Activated naive CD8-positive, alpha-beta T cell (primary cell): ENCODE results near the gene TTLL8.

Source experiments
- H3K27ac Mint-ChIP-seq: one replicate; pipeline ENCODE4 v1.8.0; 2021; ENCODE audit warnings: mixed read lengths
- H3K27me3 Mint-ChIP-seq: one replicate; pipeline ENCODE4 v1.8.0; 2021; ENCODE audit warnings: mixed read lengths
- H3K36me3 Mint-ChIP-seq: one replicate; pipeline ENCODE4 v1.8.0; 2021; ENCODE audit warnings: mixed read lengths
- H3K4me1 Mint-ChIP-seq: one replicate; pipeline ENCODE4 v1.8.0; 2021; ENCODE audit warnings: low read depth, mixed read lengths
- H3K4me3 Mint-ChIP-seq: one replicate; pipeline ENCODE4 v1.8.0; 2021; ENCODE audit warnings: mild to moderate bottlenecking, mixed read lengths
- H3K9me3 Mint-ChIP-seq: one replicate; pipeline ENCODE4 v1.8.0; 2021; ENCODE audit warnings: low read depth, mixed read lengths

TTLL8 gene

DNA sequence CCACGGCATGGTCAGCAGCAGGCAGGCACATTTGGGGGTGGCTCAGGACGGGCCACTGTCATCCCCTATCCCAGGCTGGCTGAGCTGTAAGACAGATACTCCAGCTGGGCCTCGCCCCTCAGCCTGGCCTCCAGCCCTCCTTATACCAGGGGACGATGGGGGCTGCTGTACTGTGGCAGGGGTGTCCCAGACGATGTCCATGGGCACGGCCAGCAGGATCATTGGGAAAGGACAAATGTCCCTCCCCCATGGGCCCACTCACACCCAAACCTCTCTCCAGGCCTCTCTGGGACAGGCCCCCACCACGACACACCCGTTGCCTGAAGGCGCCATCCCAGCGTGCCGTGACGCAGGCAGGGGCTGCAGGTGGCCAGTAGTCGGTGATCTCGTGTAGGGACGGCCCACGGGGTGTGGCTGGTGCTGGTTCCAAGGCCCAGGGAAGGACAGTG, 44.0 kb downstream of the TTLL8 start:
- peak overlapping the region; percentile 10 for H3K4me3 Mint-ChIP-seq
- no peaks in the 10 kb centered on the region for H3K9me3 Mint-ChIP-seq
- H3K27ac Mint-ChIP-seq: no peak overlapping the region
- no peaks in the 10 kb centered on the region for H3K36me3 Mint-ChIP-seq
- H3K27me3 Mint-ChIP-seq: peaks cover 2% of the 10 kb centered on the region
- H3K4me1 Mint-ChIP-seq: peaks cover 18% of the 10 kb centered on the region

DNA sequence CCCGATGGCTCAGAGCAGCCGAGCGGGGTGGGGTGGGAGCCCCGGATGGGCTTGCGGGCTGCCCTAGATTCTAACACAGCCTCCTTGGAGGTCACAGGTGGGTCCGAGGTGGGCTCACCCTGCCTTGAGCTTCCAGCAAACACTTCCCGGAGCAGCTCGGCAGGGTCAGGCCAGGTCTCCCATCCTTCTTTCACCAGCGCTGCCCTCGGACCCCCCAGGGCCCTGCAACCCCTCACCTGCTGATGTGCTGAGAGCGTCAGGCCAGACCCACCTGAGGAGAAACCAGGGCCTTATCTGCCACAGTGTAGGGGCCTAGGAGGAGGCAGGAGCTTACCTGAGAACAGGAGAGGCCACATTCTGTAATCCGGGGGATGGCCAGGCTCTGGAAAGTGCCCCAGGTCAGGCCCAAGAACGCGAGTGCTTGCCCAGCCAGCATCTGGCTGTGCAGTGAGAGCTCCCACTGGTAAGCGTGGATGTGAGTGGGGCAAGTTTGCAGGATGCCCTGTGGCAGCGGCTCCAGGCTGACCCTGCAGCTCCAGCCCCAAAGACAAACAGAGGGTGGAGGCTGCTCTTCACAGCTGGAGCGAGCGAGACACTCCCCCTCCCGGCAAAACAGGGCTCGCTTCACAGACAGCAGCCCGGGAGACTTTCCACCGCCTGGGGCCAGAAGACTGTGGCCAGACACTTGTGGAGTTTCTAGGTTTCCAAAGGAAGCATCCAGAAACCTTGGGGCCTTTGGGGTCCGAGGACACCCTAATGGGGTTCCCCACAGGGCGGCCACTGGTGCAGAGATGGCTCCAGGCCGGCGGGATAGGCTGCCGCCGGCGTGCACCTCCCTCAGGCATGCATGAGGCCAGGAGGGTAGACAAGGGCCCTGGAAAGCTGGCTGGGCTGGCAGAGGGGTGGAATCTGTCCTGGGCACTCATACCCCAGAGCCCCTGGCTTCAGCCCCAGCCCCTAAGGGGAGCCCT, 45.6 kb downstream of the TTLL8 start, which contains the start of gene IL17REL:
IL17REL (minus strand) TSS at position 555 of the 971 bp plus-strand sequence; CDS start at position 436, 119 bp downstream.
- Mint-ChIP-seq H3K4me3 (peak within 1 kb of the TSS; percentile 79), H3K27me3 (peaks cover 2% of the 10 kb centered on the region), H3K4me1 (peaks cover 18% of the 10 kb centered on the region), H3K27ac (peak within 1 kb of the TSS; percentile 58), H3K36me3 (no peaks in the 10 kb centered on the region), H3K9me3 (no peaks in the 10 kb centered on the region)

DNA sequence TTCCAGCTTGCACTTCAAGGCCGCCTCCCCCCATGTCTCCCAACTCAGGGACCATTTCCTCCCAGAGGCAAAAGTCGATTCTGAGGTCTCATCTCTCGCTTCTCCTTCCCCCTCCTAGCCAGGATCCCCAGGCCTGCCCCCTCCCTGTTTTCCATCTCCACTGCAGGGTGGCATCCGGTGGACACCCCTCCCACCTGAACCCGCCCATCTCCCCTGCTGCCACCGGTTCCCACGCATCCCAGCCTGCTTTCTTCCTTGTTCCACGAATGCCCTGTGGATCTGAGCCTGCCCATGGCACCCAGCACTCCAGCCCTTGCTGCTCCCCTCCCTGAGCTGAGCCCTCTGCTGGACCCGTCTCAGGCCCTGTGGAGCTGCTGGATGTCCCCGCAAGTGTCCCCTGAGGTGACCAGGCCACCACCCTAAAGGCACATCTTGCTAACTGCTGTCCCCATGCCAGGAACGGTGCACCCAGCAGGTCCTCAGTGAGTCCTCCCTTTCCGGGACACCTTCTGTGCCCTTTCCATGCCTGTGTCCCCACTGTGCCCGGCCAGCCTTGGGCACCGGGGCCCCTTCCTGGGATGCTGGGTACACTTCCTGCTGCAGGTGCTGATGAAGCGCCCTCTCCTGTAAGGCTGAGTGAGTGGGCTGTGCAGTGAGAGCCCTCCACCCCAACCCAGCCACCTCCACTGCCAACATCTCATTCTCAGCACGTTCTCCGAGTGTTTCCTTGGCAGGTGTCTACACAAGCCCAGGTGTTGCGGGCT, 46.5 kb downstream of the TTLL8 start:
- H3K4me3 Mint-ChIP-seq: peak overlapping the region; percentile 79
- peaks cover 2% of the 10 kb centered on the region for H3K27me3 Mint-ChIP-seq
- no peaks in the 10 kb centered on the region for H3K36me3 Mint-ChIP-seq
- no peaks in the 10 kb centered on the region for H3K9me3 Mint-ChIP-seq
- H3K27ac Mint-ChIP-seq: peak overlapping the region; percentile 58
- H3K4me1 Mint-ChIP-seq: peaks cover 18% of the 10 kb centered on the region

DNA sequence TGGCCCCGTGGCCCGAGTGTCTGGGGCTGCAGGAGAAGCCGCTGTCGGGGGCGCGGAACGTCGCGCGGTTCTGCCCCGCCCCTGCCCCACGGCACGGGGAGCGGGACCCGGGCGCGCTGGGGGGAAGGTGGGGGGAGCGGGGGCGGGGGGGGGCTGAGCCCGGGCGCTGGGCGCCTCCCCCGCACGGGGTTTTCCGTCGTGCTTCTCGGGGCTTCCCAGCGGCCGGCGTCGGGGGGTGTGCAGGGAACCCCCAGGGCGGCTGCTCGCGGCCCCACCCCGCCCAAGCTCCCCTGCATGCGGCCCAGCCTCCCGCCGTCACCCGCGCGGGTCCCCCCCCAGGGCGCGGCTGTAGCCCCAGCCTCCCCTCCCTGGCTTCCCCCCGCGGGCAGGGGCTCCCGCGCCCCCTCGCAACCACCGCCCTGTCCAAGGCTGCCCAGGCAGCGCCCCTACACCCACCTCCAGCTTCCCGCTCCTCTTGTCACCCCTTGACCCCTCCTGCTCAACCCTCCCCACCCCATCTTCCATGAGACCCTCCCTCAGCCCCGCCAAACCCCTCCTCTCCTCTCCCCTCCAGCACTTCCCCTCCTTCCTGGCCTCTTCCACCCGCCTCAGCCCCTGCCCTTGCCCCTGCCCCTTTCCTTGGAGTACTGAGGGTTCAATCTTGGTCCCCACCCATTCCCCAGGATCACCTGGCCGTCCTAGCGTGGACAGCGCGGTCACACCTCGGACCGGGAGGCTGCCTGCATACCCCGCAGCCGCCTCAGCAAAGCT, 47.2 kb downstream of the TTLL8 start:
- Mint-ChIP-seq H3K27me3 (peaks cover 2% of the 10 kb centered on the region), H3K9me3 (no peaks in the 10 kb centered on the region), H3K4me3 (peak overlapping the region; percentile 79), H3K36me3 (no peaks in the 10 kb centered on the region), H3K27ac (no peak overlapping the region), H3K4me1 (peaks cover 15% of the 10 kb centered on the region)

DNA sequence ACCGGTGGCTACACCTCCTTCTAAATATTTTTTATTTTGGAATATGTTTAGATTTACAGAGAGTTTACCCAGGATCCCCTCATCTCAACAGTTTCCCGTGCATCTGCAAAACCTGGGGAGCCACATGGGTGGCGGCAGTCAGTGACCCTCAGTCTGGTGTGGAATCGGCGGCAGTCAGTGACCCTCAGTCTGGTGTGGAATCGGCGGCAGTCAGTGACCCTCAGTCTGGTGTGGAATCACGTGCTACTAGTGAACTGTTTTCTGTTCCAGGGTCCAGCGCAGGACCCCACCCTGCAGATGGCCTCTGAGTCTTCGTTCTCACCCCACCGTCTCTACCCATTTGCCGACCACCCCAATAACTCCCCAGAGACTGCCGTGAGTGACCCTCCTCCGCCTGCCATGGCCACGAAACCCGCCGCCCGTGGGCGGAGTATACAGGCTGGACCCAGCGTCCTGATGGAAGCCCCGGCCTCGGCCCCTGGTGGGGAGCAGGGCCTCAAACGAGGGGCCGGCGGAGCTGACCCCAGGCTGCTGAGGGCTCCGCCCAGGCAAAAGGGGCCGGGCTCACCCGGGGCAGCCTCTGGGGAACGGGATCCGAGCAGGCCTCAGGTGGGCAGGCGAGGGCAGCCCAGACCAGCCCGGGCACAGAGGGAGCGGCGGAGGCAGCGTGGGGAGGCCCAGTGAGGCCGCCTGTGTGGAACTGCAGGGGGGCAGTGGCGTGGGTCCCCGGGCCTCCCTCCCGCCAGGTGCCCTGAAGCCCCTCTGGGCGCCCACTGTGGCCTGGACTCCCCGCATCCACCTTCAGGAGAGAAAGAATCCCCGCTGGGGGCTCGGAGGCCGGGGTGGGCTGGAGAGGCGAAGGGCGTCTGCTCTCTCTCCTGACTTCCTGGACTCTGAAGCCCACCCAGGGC, 48.1 kb downstream of the TTLL8 start:
- Mint-ChIP-seq H3K9me3 (no peaks in the 10 kb centered on the region), H3K27me3 (peaks cover 2% of the 10 kb centered on the region), H3K4me3 (peak overlapping the region; percentile 13), H3K4me1 (peaks cover 15% of the 10 kb centered on the region), H3K27ac (no peak overlapping the region), H3K36me3 (no peaks in the 10 kb centered on the region)

DNA sequence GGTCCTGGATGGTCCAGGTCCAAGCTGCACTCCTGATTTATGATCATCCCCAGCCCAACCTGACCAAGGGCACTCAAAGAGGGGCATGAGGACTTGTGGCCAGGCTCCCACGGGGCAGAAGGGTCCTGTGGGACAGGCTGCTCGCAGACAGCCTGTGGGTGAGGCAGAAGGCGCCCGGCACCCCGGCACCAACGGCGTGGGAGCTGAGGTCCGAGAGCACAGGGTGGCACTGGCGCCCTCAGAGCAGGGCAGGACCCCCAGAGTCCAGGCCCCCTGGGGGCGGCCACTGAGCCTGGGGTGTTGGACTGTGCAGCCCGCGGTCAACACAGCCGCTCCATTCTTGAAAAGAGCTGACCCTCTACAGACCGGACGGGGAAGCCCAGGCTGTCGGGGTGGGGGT, 48.8 kb downstream of the TTLL8 start:
- Mint-ChIP-seq H3K27ac (no peak overlapping the region), H3K36me3 (no peaks in the 10 kb centered on the region), H3K27me3 (peaks cover 2% of the 10 kb centered on the region), H3K4me1 (peaks cover 15% of the 10 kb centered on the region), H3K4me3 (peak overlapping the region; percentile 20), H3K9me3 (no peaks in the 10 kb centered on the region)

DNA sequence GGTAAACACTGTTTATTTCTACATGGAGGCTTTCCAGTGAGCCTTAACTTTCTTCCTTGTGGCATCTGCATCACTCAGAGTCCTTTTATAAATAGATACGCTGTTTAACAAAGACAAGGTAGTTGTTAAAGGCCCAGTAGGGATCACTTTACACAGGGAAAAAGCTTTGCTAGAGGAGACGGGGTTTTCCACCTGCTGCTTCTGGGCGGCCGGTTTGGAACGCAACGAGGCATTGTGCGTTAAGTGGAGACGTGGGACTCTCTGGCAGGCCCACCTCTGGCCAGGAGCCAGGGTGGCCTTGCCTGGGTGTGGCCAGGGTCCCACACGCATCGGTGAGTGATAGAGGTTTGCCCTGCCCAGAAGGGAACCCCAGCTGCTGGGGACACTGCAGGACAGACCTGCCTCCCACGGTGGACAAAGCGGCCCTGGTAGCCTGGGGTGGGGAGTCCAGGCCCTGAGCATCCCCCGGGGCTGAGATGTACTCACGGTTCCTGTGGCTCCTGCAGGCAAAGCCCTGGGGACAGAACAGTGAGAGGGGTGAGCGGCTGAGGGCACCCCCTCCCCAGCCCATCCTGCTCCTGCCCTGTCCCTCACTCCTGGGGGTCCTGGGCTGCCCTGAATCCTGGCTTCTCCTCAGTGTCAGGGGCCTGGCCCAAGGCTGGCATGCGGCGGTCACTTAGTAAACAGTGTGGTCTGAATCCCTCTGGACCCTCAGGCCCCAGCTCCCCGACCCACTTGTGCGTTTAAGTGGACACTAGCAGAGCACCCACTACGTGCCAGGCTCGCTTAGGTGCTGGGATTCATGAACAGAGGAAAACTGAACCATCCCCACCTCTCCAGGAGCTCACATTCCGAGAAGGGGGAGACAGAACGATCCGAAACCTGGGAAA, 49.7 kb downstream of the TTLL8 start:
- Mint-ChIP-seq H3K4me1 (peaks cover 12% of the 10 kb centered on the region), H3K27me3 (peaks cover 2% of the 10 kb centered on the region), H3K27ac (no peak overlapping the region), H3K9me3 (no peaks in the 10 kb centered on the region), H3K36me3 (no peaks in the 10 kb centered on the region), H3K4me3 (no peak overlapping the region)

DNA sequence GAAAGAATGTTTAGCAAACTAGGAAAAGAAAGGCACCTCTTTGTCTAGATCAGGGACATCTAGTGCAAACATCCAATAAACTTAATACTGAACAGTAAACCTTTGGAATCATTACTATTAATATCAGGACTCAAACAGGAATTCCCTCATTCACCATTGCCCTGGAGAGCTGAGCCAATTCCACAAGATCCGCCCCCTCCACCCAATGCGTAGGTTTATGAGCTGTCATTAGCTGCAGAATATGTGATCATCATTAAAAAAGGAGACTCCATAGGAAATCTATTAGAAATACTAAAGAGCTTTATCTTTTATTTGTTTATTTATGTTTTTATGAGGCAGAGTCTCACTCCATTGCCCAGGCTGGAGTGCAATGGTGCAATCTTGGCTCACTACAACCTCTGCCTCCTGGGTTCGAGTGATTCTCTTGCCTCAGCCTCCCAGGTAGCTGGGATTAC, 51.0 kb downstream of the TTLL8 start:
- Mint-ChIP-seq H3K4me1 (peaks cover 9% of the 10 kb centered on the region), H3K36me3 (no peaks in the 10 kb centered on the region), H3K27ac (no peak overlapping the region), H3K27me3 (peaks cover 2% of the 10 kb centered on the region), H3K9me3 (no peaks in the 10 kb centered on the region), H3K4me3 (no peak overlapping the region)

DNA sequence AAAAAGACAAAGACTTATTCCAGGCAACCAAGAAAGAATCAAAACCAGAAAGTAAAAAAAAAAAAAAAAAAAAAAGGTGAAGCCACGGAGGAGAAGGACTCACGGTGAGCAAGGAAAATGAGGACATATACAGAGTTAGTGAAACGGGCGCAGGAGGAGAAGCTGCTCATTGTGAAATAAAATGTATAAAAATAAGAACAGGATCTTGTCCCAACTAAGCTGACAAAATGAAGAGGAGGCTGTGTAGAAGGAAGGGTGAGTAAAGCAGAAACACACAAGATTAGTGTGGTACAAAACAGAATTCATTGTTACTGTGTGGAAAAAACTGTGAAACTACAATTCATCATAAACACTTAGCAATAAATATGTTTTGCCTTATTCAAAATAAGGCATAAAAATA, 53.2 kb downstream of the TTLL8 start:
- no peaks in the 10 kb centered on the region for H3K27me3 Mint-ChIP-seq

DNA sequence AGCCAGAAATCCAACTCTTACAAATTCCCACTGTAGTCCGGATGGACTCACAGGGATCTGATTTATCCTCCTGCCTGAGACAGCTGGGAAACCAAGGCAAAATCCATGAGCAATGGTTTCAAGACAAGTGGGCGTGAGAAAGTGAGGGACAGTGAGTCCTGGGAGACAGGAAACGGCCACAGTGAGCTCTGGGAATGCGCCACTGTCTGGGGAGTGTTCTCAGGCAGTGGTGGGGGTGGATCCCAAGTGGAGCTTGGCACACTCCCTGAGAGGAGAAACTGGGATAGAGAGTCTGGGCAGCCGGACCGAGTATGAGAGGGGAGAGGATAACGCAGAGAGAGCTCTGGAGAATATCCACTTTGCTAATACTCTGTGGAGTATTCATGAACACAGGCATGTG, 55.3 kb downstream of the TTLL8 start:
- peaks cover 9% of the 10 kb centered on the region for H3K4me1 Mint-ChIP-seq
- no peak overlapping the region for H3K4me3 Mint-ChIP-seq
- no peaks in the 10 kb centered on the region for H3K9me3 Mint-ChIP-seq
- peaks cover 3% of the 10 kb centered on the region for H3K27me3 Mint-ChIP-seq
- no peak overlapping the region for H3K27ac Mint-ChIP-seq
- H3K36me3 Mint-ChIP-seq: no peaks in the 10 kb centered on the region

More for the DNA sequence above, 53.2 kb downstream of the TTLL8 start:
- Mint-ChIP-seq H3K4me3 (no peak overlapping the region), H3K9me3 (no peaks in the 10 kb centered on the region), H3K27ac (no peak overlapping the region), H3K36me3 (no peaks in the 10 kb centered on the region), H3K4me1 (no peaks in the 10 kb centered on the region)

DNA sequence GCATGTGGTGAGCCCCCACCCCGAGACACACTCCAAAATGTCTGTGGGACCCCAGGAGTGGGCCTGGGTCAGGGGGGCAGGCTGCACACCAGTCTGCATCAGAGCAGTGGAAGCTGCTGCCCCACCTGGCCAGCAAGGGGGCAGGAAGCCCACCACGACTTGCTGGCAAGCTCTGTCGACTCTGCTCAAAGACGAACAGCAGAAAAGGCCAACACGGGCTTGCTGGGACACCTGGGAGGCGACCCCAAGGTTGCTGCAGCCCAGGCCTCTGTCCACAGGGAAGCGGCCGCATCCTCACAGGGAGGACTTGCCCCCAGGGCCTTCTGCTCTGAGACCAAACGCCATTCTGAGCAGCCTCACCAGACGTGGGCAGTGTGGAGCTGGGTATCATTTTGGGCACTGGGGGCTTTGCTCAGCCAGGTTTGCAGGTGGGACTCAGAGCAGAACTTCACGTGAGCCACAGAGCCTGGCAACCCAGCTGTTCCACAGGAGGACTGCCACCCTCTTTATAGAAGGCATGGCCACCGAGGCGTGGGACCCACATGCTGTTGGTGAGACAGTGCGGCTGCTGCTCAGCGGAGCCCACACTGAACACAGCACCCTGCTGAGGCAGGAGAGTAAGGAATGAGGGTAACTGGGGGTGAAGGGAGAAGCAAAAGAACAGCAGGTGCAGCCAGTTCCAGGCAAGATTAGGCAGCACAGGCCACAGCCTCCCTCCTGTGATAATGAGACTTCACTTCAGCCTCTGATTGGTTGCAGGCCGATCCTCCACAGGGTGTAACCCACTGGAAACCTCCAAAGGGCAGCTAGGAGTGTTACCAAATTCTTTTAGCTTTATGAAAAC, 56.5 kb downstream of the TTLL8 start:
- H3K27ac Mint-ChIP-seq: no peak overlapping the region
- peaks cover 3% of the 10 kb centered on the region for H3K27me3 Mint-ChIP-seq
- H3K36me3 Mint-ChIP-seq: no peaks in the 10 kb centered on the region
- H3K9me3 Mint-ChIP-seq: no peaks in the 10 kb centered on the region
- no peak overlapping the region for H3K4me3 Mint-ChIP-seq
- H3K4me1 Mint-ChIP-seq: peaks cover 9% of the 10 kb centered on the region

DNA sequence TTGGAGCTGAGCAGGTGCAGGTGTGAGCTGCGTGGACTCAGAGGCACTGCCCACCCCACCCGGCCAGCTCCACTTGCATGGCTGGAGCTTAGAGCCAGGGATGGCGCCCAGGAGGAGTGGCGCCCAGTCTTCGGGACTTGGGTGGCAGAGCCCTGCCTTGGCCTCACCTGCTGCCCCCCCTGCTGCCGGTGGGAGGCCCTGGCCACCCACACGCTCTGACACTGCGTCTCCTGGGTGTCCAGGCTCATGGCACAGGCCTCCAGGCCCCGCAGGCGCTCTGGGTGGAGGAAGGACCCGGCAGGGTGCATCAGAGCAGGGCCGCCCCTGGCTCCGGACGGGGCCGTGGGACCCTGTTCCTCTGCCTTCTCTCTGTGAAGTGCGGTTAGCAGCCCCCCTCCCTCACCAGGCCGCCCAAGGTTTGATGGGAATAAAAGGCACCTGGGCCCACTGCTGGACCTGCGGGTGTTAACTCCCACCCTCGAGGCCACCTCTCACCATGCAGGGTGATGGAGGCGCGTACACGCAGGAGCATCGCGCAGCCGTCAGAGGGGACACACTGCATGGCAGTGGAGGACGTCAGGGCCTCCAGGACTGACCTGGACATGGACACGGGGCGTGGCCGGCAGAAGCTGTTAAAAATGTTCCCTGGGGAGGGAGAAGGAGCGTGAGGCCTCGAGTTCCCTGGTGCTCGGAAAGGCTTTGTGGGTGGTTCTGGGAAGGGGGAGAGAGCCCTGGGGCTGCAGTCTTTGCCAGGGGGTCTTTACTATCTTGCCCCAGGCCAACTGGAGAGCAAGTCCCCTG, 57.3 kb downstream of the TTLL8 start:
- Mint-ChIP-seq H3K27ac (no peak overlapping the region), H3K9me3 (no peaks in the 10 kb centered on the region), H3K36me3 (no peaks in the 10 kb centered on the region), H3K27me3 (peaks cover 3% of the 10 kb centered on the region), H3K4me3 (no peak overlapping the region), H3K4me1 (peaks cover 9% of the 10 kb centered on the region)
